Chondrocyte (in vitro differentiated cells): Measurements from ENCODE around the gene ZBTB8A. TPM values are rescaled to one million over a fixed set of nuclear protein-coding genes. Genes with fewer than 3 reads are reported as not detected.
A peak's percentile ranks its signal among the peaks of the same experiment; 100 is the strongest.

Experiments used
- DNase-seq: peaks from one replicate; pipeline ENCODE4 v3.0.0; 2021; ENCODE audit warnings: mixed read lengths, low spot score
- H3K27ac Mint-ChIP-seq: one replicate; pipeline ENCODE4 v1.8.0; 2021; ENCODE audit warnings: mild to moderate bottlenecking, moderate library complexity, mixed read lengths; ENCODE audit not compliant: unreplicated experiment
- H3K27me3 Mint-ChIP-seq: 2 replicates; pipeline ENCODE4 v1.8.0; 2021; ENCODE audit warnings: low read depth, mixed read lengths
- H3K36me3 Mint-ChIP-seq: 2 replicates; pipeline ENCODE4 v1.8.0; 2021; ENCODE audit warnings: low read depth, mixed read lengths
- H3K4me1 Mint-ChIP-seq: 2 replicates; pipeline ENCODE4 v1.8.0; 2021; ENCODE audit warnings: low read depth, mild to moderate bottlenecking, mixed read lengths
- H3K4me3 Mint-ChIP-seq: one replicate; pipeline ENCODE4 v1.8.0; 2021; ENCODE audit warnings: mild to moderate bottlenecking, moderate library complexity, mixed read lengths; ENCODE audit not compliant: unreplicated experiment
- H3K9me3 Mint-ChIP-seq: 2 replicates; pipeline ENCODE4 v1.8.0; 2021; ENCODE audit warnings: low read depth, mixed read lengths
- total RNA-seq: library from RNA; stranded (reverse); gene quantifications from 3 replicates; pipeline ENCODE4 v1.2.1, GENCODE V29; 2021
- TF ChIP-seq, protein P1 (sequence below): fragments of 200-600 bp; sonication (generic); IDR thresholded peaks from 2 replicates; pipeline ENCODE4 v1.5.0; 2021; ENCODE audit warnings: antibody characterized with exemption, mild to moderate bottlenecking, moderate library complexity

Gene ZBTB8A
- total RNA-seq, 1 donor from 2014 or later = 12.7 TPM

DNA sequence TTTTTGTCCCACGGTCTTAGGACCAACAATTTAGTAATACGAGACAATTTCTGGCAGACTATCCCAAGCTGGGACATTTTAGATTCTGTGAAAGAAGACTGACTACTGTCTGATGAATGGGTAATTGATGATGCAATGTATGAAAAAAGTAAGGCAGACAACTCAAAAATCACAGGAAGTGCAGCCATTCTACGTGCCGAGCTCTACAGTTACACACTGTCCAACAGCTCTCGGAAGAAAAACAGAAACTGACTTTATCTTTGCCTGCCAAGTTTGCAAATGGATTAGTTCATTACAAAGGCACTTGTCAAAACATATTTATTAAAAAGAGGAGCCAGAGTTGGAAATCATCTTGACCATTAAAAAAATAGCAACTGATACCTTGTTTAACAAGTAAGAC lies 43.1 kb upstream of the ZBTB8A start:
- Mint-ChIP-seq H3K36me3 (no peaks in the 10 kb centered on the region), H3K9me3 (no peaks in the 10 kb centered on the region), H3K27ac (peak overlapping the region; percentile 83), H3K4me3 (peak overlapping the region; percentile 48), H3K27me3 (no peaks in the 10 kb centered on the region), H3K4me1 (peaks cover 53% of the 10 kb centered on the region)
- no peak for DNase-seq
- TF ChIP-seq, protein P1, sequence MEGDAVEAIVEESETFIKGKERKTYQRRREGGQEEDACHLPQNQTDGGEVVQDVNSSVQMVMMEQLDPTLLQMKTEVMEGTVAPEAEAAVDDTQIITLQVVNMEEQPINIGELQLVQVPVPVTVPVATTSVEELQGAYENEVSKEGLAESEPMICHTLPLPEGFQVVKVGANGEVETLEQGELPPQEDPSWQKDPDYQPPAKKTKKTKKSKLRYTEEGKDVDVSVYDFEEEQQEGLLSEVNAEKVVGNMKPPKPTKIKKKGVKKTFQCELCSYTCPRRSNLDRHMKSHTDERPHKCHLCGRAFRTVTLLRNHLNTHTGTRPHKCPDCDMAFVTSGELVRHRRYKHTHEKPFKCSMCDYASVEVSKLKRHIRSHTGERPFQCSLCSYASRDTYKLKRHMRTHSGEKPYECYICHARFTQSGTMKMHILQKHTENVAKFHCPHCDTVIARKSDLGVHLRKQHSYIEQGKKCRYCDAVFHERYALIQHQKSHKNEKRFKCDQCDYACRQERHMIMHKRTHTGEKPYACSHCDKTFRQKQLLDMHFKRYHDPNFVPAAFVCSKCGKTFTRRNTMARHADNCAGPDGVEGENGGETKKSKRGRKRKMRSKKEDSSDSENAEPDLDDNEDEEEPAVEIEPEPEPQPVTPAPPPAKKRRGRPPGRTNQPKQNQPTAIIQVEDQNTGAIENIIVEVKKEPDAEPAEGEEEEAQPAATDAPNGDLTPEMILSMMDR = no peak

DNA sequence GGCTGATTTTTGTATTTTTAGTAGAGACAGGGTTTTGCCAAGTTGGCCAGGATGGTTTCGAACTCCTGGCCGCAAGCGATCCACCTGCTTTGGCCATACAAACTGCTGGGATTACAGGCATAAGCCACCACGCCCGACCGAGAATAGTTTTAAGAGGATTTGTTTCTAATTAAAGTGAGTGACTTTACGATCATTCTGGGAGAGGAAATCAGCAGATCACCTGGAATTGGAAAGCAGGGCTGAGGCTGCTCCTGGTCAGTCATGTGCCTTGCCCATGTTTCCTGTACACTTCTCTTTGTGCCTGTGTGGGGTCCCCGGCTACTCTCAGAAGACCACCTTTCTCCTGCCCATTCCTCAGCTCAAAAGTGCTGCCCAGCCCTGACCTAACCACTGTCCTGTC lies 40.5 kb upstream of the ZBTB8A start:
- H3K9me3 Mint-ChIP-seq = no peaks in the 10 kb centered on the region
- H3K4me3 Mint-ChIP-seq = no peak overlapping the region
- H3K36me3 Mint-ChIP-seq = no peaks in the 10 kb centered on the region
- peaks cover 57% of the 10 kb centered on the region for H3K4me1 Mint-ChIP-seq
- DNase-seq = no peak
- H3K27me3 Mint-ChIP-seq = no peaks in the 10 kb centered on the region
- TF ChIP-seq, protein P1 = no peak
- peak overlapping the region; percentile 55 for H3K27ac Mint-ChIP-seq

DNA sequence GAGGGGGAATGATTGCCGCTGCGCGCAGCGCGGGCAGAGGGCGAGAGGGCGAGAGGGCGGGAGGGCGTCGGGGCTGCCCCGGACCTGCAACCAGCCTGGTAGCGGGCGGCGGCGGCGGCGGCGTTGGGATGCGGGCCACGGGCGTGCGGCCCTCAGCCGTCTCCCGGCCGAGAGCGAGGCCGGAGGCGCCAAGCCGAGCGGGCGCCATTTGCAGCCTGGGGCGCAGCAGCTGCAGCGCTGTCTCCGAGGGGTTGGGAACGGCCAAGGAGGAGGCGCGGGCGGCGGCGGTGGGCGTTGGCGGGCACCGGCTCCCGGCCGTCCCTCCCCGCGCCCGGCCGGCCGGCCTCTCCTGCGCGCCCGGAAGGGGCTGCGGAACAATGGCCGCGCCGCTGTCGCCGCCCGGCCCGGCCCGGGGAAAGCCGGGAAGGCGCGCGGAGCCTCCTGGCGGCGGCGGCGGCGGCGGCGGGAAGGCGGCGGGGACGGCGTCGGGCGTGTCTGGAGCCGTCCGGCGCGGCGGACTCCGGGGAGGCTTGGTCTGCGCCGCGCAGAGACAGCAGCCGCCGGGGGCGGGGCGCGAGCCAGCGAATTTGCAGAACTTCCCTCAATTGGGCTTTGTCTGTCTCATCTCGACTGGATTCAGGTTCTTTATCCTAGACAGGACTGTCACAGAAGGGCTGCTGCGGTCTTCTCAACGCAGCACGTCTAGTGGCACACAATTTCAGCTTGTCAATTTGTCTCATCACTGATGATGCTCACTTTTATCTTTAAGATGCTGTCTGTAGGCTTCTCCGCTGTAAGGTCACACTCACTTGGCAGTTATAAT lies 38.6 kb upstream of the ZBTB8A start:
- Mint-ChIP-seq H3K4me1 (peaks cover 40% of the 10 kb centered on the region), H3K9me3 (no peaks in the 10 kb centered on the region), H3K27ac (peak overlapping the region; percentile 89), H3K4me3 (peak overlapping the region; percentile 74), H3K36me3 (no peaks in the 10 kb centered on the region), H3K27me3 (no peaks in the 10 kb centered on the region)
- TF ChIP-seq, protein P1 = peak; percentile 46
- no peak for DNase-seq

DNA sequence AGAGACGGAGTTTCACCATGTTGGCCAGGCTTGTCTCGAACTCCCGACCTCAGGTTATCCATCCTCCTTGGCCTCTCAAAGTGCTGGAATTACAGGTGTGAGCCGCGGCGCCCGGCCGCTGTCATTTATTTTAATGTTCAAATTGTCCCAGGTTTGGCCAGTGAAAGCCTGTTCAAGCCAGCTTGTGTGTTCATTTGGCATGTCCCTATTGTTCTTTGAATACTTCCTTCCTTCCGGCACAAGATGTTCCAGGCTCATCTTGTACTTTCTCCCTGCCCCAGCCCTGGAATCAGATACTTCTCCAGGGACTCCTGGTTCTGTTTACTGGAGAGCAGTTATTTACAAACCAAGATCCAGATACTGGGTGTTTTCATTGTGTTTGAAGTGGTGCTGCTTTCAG lies 37.4 kb upstream of the ZBTB8A start:
- H3K27me3 Mint-ChIP-seq = no peaks in the 10 kb centered on the region
- no peaks in the 10 kb centered on the region for H3K36me3 Mint-ChIP-seq
- DNase-seq = no peak
- peak overlapping the region; percentile 65 for H3K27ac Mint-ChIP-seq
- peaks cover 30% of the 10 kb centered on the region for H3K4me1 Mint-ChIP-seq
- H3K4me3 Mint-ChIP-seq = no peak overlapping the region
- TF ChIP-seq, protein P1 = no peak
- H3K9me3 Mint-ChIP-seq = no peaks in the 10 kb centered on the region

DNA sequence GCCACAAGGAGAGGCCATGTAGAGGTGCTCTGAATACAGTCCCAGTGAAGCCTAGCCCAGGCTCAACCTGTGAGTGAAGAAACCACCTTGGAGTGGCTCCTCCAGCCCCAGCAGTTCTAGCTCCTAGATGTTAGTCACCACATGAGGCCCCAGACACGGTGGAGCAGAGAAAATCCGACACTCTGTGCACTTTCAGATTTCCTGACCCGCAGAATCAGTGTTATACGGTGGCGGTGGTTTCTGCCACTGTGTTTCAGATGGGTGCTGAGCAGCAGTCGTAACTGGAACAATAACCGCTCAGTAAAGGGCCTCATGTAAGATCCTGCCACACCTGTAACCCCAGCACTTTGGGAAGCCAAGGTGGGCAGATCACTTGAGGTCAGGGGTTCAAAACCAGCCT lies 36.1 kb upstream of the ZBTB8A start:
- TF ChIP-seq, protein P1 = no peak
- Mint-ChIP-seq H3K4me1 (peaks cover 22% of the 10 kb centered on the region), H3K4me3 (no peak overlapping the region), H3K27ac (no peak overlapping the region), H3K36me3 (no peaks in the 10 kb centered on the region), H3K9me3 (no peaks in the 10 kb centered on the region), H3K27me3 (no peaks in the 10 kb centered on the region)
- no peak for DNase-seq
